SU-DHL-6 (cell line): ENCODE data around the gene FOXB2.
"Not testable (repeated sequence)": the region's sequence is repeated elsewhere in the genome, so short reads cannot be mapped to it uniquely, and the experiment has no call there.

Experiments
- H2AFZ ChIP-seq: fragments of 200-600 bp; sonication (generic); 2 replicates; pipeline ENCODE4 v1.6.1; 2014; ENCODE audit warnings: low read depth, mild to moderate bottlenecking, moderate library complexity, mixed read lengths, antibody characterized with exemption, low read length; ENCODE audit not compliant: severe bottlenecking
- H3F3A ChIP-seq: fragments of 200-600 bp; shearing (Covaris generic); 2 replicates; pipeline ENCODE4 v1.6.0; 2016; ENCODE audit warnings: antibody characterized with exemption, mild to moderate bottlenecking; ENCODE audit not compliant: insufficient read depth
- H3K27ac ChIP-seq: fragments of 200-600 bp; sonication (generic); 2 replicates; pipeline ENCODE4 v1.5.1; 2016; ENCODE audit warnings: low read depth, mild to moderate bottlenecking, low read length, moderate library complexity, mixed read lengths
- H3K27me3 ChIP-seq: fragments of 200-600 bp; sonication (generic), shearing (Covaris generic); 2 replicates; pipeline ENCODE4 v1.6.0; 2014; ENCODE audit warnings: mild to moderate bottlenecking, low read length
- H3K36me3 ChIP-seq: fragments of 200-600 bp; sonication (generic); 2 replicates; pipeline ENCODE4 v1.6.1; 2014; ENCODE audit warnings: mild to moderate bottlenecking, low read length, mixed read lengths
- H3K4me2 ChIP-seq: fragments of 300-600, 200-600 bp; shearing (Covaris generic), sonication (generic); 2 replicates; pipeline ENCODE4 v1.6.0; 2014; ENCODE audit warnings: low read length, low read depth, mild to moderate bottlenecking; ENCODE audit not compliant: poor library complexity, severe bottlenecking
- H3K4me3 ChIP-seq: fragments of 200-600 bp; sonication (generic); 2 replicates; pipeline ENCODE4 v1.5.1; 2014; ENCODE audit warnings: antibody characterized with exemption, low read length, mild to moderate bottlenecking, mixed read lengths; ENCODE audit not compliant: insufficient read depth, poor library complexity, severe bottlenecking
- H3K79me2 ChIP-seq: fragments of 200-600 bp; sonication (generic); 2 replicates; pipeline ENCODE4 v1.6.1; 2014; ENCODE audit warnings: mild to moderate bottlenecking, low read length, moderate library complexity; ENCODE audit not compliant: insufficient read depth
- H3K9ac ChIP-seq: fragments of 200-600 bp; sonication (generic); 2 replicates; pipeline ENCODE4 v1.7.0; 2014; ENCODE audit warnings: mild to moderate bottlenecking, low read length
- H3K9me2 ChIP-seq: fragments of 200-600 bp; sonication (generic); replicated peaks from 2 replicates; pipeline ENCODE4 v1.6.1; 2014; ENCODE audit warnings: low read length; ENCODE audit not compliant: insufficient read depth
- H3K9me3 ChIP-seq: fragments of 200-600 bp; sonication (generic); 2 replicates; pipeline ENCODE4 v1.6.1; 2014; ENCODE audit warnings: low read length, mixed read lengths; ENCODE audit not compliant: insufficient read depth
- H4K20me1 ChIP-seq: fragments of 200-600 bp; sonication (generic); 2 replicates; pipeline ENCODE4 v1.6.1; 2014; ENCODE audit warnings: low read depth, mild to moderate bottlenecking, antibody characterized with exemption, low read length, moderate library complexity, mixed read lengths
- CTCF ChIP-seq: fragments of 200-600 bp; sonication (generic); IDR thresholded peaks from one replicate; pipeline ENCODE4 v1.5.1; 2017; ENCODE audit warnings: antibody characterized with exemption, mild to moderate bottlenecking, low read length, moderate library complexity; ENCODE audit not compliant: insufficient read depth, poor library complexity, severe bottlenecking
- EZH2phosphoT487 ChIP-seq: fragments of 200-600 bp; sonication (generic), shearing (Covaris generic); conservative IDR thresholded peaks from 2 replicates; pipeline ENCODE4 v1.6.1; 2018; ENCODE audit warnings: mild to moderate bottlenecking, antibody characterized with exemption, low read length, moderate library complexity, mixed read lengths

Gene FOXB2

GRCh38 chr9:77019236-77019925 is at the start of gene FOXB2:
FOXB2 (plus strand) TSS chr9:77019655; CDS start chr9:77019655, 0 bp downstream.
- Histone ChIP-seq H4K20me1 (no peaks in the 10 kb centered on the region), H3K79me2 (no peaks in the 10 kb centered on the region), H3K9me2 (no peaks in the 10 kb centered on the region), H3K4me2 (no peak within 1 kb of the TSS), H3K27ac (no peak within 1 kb of the TSS), H3F3A (no peaks in the 10 kb centered on the region), H3K4me3 (no peak within 1 kb of the TSS), H3K27me3 (no peaks in the 10 kb centered on the region), H3K9ac (no peak within 1 kb of the TSS), H3K36me3 (no peaks in the 10 kb centered on the region), H2AFZ (no peak within 1 kb of the TSS), H3K9me3 (no peaks in the 10 kb centered on the region)
- TF ChIP-seq CTCF, result no peak
- no peak for TF ChIP-seq EZH2phosphoT487

GRCh38 chr9:76969716-76970115 is 49.7 kb upstream of the FOXB2 start:
- no peak overlapping the region for H2AFZ ChIP-seq

GRCh38 chr9:76978831-76979230 is 40.6 kb upstream of the FOXB2 start:
- H3K9me2 ChIP-seq, H3K36me3 ChIP-seq, H3K4me3 ChIP-seq, H3K27ac ChIP-seq, H3K9ac ChIP-seq, H3K79me2 ChIP-seq, H3K9me3 ChIP-seq, H3K27me3 ChIP-seq, H4K20me1 ChIP-seq, H2AFZ ChIP-seq, H3F3A ChIP-seq, H3K4me2 ChIP-seq: not testable (repeated sequence)

More at GRCh38 chr9:76969716-76970115, 49.7 kb upstream of the FOXB2 start:
- Histone ChIP-seq H3K27me3 (no peaks in the 10 kb centered on the region), H3K79me2 (no peaks in the 10 kb centered on the region), H3F3A (no peaks in the 10 kb centered on the region), H3K27ac (no peak overlapping the region), H3K4me3 (no peak overlapping the region), H3K9ac (no peak overlapping the region), H3K9me3 (no peaks in the 10 kb centered on the region), H4K20me1 (no peaks in the 10 kb centered on the region), H3K9me2 (no peaks in the 10 kb centered on the region), H3K36me3 (no peaks in the 10 kb centered on the region), H3K4me2 (no peak overlapping the region)
- TF ChIP-seq CTCF (no peak), EZH2phosphoT487 (no peak)

- H2AFZ ChIP-seq, result no peak overlapping the region
- H3K4me3 ChIP-seq, result no peak overlapping the region
- no peaks in the 10 kb centered on the region for H3K9me3 ChIP-seq
- no peaks in the 10 kb centered on the region for H4K20me1 ChIP-seq
- H3K79me2 ChIP-seq, result no peaks in the 10 kb centered on the region
- no peak for TF ChIP-seq EZH2phosphoT487
- no peak for TF ChIP-seq CTCF
- no peaks in the 10 kb centered on the region for H3K36me3 ChIP-seq
- H3K4me2 ChIP-seq, result no peak overlapping the region
- H3K27me3 ChIP-seq, result no peaks in the 10 kb centered on the region; the same call in 1 of the 2 replicates
- no peak overlapping the region for H3K9ac ChIP-seq
- H3F3A ChIP-seq, result no peaks in the 10 kb centered on the region
- no peaks in the 10 kb centered on the region for H3K9me2 ChIP-seq
- no peak overlapping the region for H3K27ac ChIP-seq
Measured at GRCh38 chr9:76980566-76980965, 38.9 kb upstream of the FOXB2 start.
